Fibroblast of skin of right biceps (primary cell): ENCODE results near the gene OAT.

ENCODE experiments used
- DNase-seq: peaks from one replicate; pipeline ENCODE4 v3.0.0-alpha.2; 2013

The OAT gene

GRCh38 chr10:124394583-124394982 is 24.1 kb downstream of the OAT start:
- no peak for DNase-seq

- no peak for DNase-seq
Observed at GRCh38 chr10:124392626-124393342, 25.9 kb downstream of the OAT start.

DNA sequence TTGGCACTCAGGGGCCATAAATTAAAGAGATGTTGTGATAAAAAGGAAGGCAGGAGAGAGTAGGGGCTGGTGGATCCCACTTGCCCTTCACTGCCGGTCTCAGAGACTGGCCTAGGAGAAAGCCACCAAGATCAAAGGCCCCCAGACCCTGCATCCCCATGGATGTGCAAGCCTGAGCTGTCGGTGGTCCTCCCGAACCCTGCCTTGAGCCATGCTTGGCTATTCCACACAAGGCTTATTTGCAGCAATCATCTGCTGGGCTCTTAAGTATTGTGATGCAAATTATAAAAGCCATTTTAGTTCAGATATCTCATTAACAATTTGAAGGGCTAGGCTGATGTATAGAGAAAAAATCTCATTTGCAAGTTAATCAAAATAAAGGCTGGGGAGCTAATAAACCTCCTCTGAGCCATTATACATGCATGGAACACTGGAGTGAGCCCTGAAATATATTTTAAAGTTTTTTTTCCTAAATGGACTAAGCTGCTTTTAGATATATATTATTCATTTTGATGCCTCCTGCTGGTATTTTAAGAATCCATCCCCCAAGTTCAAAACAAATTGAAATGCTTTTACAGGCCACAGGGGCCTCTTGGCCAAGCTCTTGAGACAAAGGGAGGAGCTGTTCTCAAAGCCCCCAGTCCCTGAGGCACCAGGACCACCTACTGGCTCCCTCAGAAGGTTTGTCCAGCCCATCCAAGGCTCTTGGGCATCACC is 28.1 kb downstream of the OAT start:
- DNase-seq, result no peak

DNA sequence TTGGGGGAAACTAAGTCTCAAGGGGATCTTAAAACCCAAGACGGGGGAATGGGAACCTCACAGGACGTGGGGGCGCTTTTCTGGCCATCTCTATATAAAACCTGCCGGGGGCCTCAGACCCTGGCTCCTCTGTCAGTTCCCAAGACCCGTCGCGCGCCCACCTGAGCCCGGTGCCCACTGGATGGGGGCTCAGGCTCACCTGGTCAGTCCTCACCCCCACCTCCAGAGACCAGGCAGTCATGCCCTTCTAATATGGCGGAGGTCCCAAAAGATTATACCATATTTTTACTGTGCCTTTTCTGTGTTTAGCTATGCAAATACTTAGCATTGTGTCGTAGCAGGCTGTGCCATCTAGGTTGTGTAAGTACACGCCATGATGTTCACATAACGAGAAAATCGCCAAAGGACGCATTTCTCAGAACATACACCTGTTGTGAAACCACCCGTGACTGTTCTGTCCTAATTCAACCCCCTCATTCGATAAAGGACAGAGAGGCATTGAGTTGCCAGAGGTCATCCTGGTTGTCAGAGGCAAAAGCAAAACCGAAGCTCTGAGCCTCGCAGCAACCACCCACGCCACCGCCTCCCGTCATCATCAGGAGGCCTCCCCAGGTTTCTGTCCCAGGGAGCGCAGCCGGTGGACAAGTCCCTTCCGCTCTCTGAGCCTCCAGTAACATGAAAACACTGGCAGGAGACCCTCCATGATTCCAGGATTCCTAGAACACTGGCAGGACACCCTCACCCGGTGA is 28.9 kb downstream of the OAT start:
- no peak for DNase-seq

GRCh38 chr10:124388823-124389612 is 29.7 kb downstream of the OAT start:
- peak; percentile 81 for DNase-seq

- DNase-seq, result no peak
Observed at GRCh38 chr10:124388476-124388822, 30.3 kb downstream of the OAT start.

DNA sequence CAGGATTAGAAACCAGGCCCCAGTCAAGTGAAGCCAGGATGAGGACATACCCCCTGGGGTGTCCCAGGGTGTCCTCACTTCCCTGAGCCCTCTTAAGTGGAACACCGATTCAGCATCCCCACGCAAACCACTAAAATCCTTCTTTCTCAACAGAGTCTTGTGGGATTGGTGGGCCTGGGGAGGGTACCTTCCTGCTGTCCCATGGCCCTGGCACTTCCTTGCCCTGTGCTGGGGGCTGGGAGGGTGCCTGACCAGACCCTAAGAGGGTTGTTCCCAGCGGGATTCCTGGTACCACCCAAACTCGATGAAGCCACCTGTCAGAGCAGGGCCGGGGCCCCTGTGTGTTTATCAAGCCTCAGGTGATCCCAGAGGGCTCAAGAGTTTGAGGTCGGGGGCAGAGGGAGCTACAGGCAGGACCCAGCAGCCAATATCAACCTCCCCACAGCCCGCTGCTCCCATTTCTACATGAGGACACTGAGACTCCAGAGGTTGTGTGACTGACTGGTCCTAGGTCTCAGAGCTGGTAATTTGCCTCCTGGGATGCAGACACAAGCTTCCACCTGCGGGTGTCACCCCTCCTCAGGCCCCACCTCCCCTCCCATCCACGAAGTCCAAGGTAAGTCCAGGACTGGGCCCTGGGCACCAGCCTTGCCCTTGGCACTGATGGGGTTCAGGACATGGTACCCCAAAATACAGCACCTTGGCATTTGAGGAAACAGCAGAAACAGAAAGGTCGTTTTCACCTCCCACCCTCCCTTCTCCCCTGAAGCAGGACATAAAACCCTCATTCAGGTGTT is 31.4 kb downstream of the OAT start:
- no peak for DNase-seq

- no peak for DNase-seq
Observed at GRCh38 chr10:124386186-124387077, 32.3 kb downstream of the OAT start.

DNA sequence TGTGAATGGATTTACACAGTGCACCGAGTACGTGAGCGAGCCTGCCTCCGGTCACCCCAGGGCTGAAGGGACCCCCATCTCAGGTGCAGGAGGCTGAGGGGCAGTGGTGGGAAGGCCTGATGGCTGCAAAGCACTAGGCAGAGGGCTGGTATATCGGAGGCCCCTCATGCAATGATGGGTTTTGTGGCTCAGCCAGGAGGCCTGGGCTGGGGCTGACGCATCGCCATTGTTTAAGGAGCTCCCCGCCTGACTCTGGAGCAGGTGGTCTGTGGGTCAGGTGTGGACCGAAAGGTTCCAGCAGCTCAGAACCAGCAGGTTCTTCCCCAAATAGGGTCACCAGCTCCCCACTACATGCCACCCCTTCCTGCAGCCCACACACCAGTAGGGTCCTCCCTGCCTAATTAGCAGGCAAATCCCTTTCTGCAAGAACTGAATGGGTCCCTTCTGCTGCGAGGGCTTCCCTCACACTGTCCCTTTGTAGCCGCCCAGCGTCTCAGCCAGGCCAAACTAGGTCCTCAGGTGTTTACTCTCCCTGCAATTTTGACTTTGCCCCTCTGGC is 33.0 kb downstream of the OAT start:
- DNase-seq, result no peak

GRCh38 chr10:124384591-124385190 is 34.0 kb downstream of the OAT start:
- no peak for DNase-seq

DNA sequence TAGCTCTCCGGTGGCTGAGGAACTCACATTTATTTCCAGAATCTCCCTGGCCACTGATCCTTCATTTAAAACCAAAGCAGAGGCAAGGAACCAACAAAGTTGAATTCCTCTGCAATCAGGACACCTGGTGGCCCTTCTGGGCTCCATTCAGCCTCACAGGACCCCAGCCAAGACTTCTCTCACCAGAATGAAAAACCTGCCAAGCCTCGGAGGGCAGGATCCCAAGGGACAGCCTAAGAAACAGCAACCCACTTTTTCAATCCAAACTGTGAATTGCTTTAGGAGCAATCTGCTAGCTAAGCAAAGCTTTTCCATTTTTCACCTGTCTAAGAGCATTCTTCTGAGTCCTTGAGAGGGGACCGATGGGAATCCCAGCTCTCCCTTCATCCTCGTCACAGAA is 34.6 kb downstream of the OAT start:
- DNase-seq, result no peak

GRCh38 chr10:124383496-124383895 is 35.2 kb downstream of the OAT start:
- no peak for DNase-seq

DNA sequence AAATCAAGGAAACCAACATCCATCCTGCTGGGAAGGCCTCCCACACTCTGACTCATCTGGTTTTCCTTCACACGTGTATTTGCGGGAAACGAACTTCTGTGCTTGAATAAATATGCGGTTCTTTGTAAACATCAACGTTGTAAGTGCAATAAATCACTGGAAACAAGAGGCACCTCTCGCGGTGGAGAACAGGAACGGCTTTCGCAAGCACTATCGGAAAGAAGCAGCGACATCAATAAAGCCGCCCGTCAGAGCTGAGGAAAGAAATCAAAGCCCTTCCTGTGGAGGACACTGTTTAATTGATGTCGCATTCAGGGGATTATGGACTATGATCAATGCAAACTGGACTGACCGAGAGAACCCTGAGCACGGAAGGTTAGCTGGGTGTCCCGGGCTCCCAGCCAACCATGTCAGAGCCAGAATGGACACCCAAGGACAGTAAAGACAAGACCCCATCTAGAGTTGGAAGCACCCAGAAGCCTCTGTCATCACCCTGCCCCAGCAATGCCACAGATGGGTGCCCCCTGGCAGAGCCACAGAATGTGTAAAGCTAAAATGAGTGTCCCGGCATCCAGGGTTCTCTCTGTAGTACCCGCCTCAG is 37.6 kb downstream of the OAT start:
- DNase-seq, result no peak

DNA sequence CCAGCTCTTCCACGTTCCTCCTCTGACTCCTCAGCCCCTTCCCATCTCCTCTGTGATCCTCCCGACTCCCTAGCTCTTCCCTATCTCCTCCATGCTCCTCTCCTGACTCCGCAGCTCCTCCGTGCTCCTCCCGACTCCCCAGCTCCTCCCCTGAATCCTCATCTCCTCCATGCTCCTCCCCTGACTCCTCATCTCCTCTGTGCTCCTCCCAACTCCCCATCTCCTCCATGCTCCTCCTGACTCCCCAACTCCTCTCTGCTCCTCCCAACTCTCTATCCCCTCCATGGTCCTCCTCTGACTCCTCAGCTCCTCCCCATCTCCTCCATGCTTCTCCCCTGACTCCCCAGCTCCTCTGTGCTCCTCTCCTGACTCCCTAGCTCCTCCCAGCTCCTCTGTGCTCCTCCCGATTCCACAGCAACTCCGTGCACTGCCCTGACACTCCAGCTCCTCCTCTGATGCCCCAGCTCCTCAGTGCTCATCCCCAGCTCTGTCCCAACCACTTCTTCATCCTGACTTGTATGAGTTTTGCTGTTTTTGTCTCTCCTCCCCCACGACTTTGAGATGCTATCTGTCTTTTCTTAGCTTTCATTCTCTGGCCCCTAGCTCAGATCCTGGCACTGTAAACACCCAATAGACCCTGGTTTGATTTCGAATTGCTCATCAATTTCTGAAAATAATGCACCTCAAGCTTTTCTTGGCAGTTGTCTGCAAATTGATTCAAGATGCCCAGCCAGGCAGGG is 38.3 kb downstream of the OAT start:
- DNase-seq, result no peak

GRCh38 chr10:124379609-124380193 is 39.0 kb downstream of the OAT start:
- DNase-seq, result no peak

GRCh38 chr10:124378881-124379471 is 39.7 kb downstream of the OAT start:
- no peak for DNase-seq

- no peak for DNase-seq
Observed at GRCh38 chr10:124378271-124378670, 40.5 kb downstream of the OAT start.

DNA sequence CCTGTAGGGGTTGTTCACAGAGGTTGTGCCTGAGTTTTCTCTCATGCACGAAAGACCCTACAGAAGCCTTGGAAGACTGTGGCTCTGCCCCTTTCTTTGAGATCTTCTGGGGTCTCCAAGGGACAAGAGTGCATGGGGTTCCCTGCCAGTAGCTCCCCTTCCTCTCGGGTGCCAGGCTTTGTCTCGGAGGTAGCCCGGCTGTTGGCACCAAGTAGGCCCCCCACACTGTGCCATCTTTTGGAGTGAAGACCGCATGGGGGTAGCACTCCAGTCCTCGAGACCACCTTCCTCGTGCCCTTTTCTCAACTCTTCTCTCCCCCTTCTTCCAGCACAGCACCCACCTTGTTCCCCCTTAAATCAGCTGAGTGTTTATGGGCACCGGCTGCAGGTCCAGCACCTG is 41.6 kb downstream of the OAT start:
- DNase-seq, result no peak

- DNase-seq, result no peak
Observed at GRCh38 chr10:124376411-124376810, 42.3 kb downstream of the OAT start.
